GM12891 (cell line): ENCODE measurements around the gene TRAF3IP3.

Experiments used
- POLR2A ChIP-seq: IDR thresholded peaks from 2 replicates; pipeline ENCODE4 v1.6.1; 2011; ENCODE audit warnings: low read depth, low read length, control low read depth
- POLR2AphosphoS5 ChIP-seq: IDR thresholded peaks from 2 replicates; pipeline ENCODE4 v1.6.1; 2011; ENCODE audit warnings: low read depth, low read length, control low read depth
- SPI1 ChIP-seq: IDR thresholded peaks from 2 replicates; pipeline ENCODE4 v1.6.1; 2011; ENCODE audit warnings: low read depth, low read length, control low read depth

DNA sequence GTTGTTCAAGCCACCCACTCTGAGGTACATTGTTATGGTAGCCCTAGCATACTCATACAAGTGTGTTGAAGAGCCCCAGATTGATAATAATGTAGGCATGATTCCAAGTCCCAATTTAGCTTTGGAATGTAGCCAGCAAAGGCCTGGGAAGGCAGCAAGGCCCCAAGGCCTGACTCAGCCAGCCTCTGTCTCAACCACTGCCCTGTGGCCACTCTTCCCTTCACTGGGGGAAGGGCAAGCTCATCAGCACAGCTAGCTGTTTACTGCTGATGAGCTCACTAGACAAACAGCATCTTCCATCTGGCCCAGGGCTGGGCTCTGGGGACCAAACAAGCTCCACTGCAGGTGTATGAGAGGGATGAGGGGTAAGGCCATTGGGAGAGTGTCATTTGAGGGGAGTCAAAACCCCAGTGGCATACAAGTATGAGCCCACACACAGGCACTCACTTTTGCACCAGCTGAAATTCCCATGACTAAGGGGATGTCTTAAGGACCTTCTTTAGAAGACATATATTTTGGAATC lies 52.3 kb downstream of the TRAF3IP3 start:
- TF ChIP-seq POLR2A (no peak), POLR2AphosphoS5 (no peak), SPI1 (no peak)
